Measurements from ENCODE around the gene RAD51B.

DNA sequence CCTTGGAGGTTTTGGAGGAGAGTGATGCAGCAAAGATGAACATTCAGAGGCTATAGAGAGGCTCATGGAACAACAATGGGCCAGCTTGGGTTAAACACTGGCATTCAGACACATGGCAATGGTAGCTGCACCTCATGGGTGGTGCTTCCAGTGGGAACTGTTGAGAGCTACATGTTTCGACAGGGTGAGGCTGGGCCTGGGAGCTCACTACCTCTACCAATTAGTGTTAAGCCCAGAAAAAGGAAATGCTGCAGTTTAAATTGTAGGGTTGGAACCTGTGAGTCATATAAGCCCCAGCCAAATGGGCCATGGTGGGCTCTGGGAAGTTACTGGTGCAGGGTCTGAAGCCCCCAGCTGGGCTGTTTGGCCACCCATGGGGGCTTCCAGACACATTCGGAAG lies 693.6 kb downstream of the RAD51B start:
- TF ChIP-seq, protein P1, sequence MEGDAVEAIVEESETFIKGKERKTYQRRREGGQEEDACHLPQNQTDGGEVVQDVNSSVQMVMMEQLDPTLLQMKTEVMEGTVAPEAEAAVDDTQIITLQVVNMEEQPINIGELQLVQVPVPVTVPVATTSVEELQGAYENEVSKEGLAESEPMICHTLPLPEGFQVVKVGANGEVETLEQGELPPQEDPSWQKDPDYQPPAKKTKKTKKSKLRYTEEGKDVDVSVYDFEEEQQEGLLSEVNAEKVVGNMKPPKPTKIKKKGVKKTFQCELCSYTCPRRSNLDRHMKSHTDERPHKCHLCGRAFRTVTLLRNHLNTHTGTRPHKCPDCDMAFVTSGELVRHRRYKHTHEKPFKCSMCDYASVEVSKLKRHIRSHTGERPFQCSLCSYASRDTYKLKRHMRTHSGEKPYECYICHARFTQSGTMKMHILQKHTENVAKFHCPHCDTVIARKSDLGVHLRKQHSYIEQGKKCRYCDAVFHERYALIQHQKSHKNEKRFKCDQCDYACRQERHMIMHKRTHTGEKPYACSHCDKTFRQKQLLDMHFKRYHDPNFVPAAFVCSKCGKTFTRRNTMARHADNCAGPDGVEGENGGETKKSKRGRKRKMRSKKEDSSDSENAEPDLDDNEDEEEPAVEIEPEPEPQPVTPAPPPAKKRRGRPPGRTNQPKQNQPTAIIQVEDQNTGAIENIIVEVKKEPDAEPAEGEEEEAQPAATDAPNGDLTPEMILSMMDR (tag by site-specific recombination; IDR thresholded peaks at IDR 0.05), result no peak
- TF ChIP-seq ZNF792 (tag by site-specific recombination; IDR thresholded peaks at IDR 0.05) (no peak), SP3 (tag by site-specific recombination; IDR thresholded peaks at IDR 0.05) (no peak), ZNF76 (tag by site-specific recombination; IDR thresholded peaks at IDR 0.05; ENCODE audit: borderline replicate concordance, low read depth) (no peak), MZF1 (tag by site-specific recombination; IDR thresholded peaks at IDR 0.05; ENCODE audit: borderline replicate concordance) (no peak), ZNF670 (tag by site-specific recombination; IDR thresholded peaks at IDR 0.05; ENCODE audit: low read depth) (no peak), REST (tag by site-specific recombination; IDR thresholded peaks at IDR 0.05) (no peak)

All from HEK293 (cell line).